ENCODE data around the gene PROP1. TPM values are rescaled to one million over a fixed set of nuclear protein-coding genes. Genes with fewer than 3 reads are reported as not detected.
"Not testable (repeated sequence)": the region's sequence is repeated elsewhere in the genome, so short reads cannot be mapped to it uniquely, and the experiment has no call there.

The PROP1 gene
- total and polyA plus RNA-seq, 2 experiments from 2014 or later = 0.10 TPM; not detected in 1

- Histone ChIP-seq H3K9me2 (replicated peaks; ENCODE audit: insufficient read depth) (no peaks in the 10 kb centered on the region), H3K27ac (no peak overlapping the region), H3K9me3 (ENCODE audit: low read depth) (no peaks in the 10 kb centered on the region), H3K27me3 (no peaks in the 10 kb centered on the region), H4K20me1 (ENCODE audit: insufficient read depth, poor library complexity, severe bottlenecking) (no peaks in the 10 kb centered on the region), H3K36me3 (replicated peaks; ENCODE audit: insufficient read depth, low read depth) (no peaks in the 10 kb centered on the region), H3K4me2 (no peak overlapping the region), H3K4me3 (no peak overlapping the region), H3K4me1 (ENCODE audit: insufficient read depth) (no peaks in the 10 kb centered on the region), H2AFZ (no peak overlapping the region), H3K79me2 (no peaks in the 10 kb centered on the region)
- no peak for DNase-seq (ENCODE audit: low spot score)
- TF ChIP-seq EZH2phosphoT487 (IDR thresholded peaks at IDR 0.05; ENCODE audit: low read depth, severe bottlenecking, unreplicated experiment) = no peak
- TF ChIP-seq EZH2 (IDR thresholded peaks at IDR 0.05; ENCODE audit: borderline replicate concordance) = no peak
- no peak for TF ChIP-seq CTCF (IDR thresholded peaks at IDR 0.05; ENCODE audit: poor library complexity)
- WGBS (ENCODE audit: low lambda C conversion rate, missing lambda C conversion rate) = 95% methylated on average over 14 of the region's 14 CpGs
Measured at GRCh38 chr5:177963966-177964365, 32.1 kb downstream of the PROP1 start.

GRCh38 chr5:177959315-177959714 is 36.7 kb downstream of the PROP1 start:
- H3K79me2 ChIP-seq = no peaks in the 10 kb centered on the region
- no peaks in the 10 kb centered on the region for H4K20me1 ChIP-seq (ENCODE audit: insufficient read depth, poor library complexity, severe bottlenecking)
- no peak overlapping the region for H3K4me3 ChIP-seq
- H3K4me1 ChIP-seq (ENCODE audit: insufficient read depth) = no peaks in the 10 kb centered on the region
- TF ChIP-seq EZH2phosphoT487 (IDR thresholded peaks at IDR 0.05; ENCODE audit: low read depth, severe bottlenecking, unreplicated experiment) (no peak), EZH2 (IDR thresholded peaks at IDR 0.05; ENCODE audit: borderline replicate concordance) (no peak), CTCF (IDR thresholded peaks at IDR 0.05; ENCODE audit: poor library complexity) (no peak)
- H3K9me2 ChIP-seq (replicated peaks; ENCODE audit: insufficient read depth) = no peaks in the 10 kb centered on the region
- H3K27me3 ChIP-seq = no peaks in the 10 kb centered on the region
- no peak for DNase-seq (ENCODE audit: low spot score)
- 92% methylated on average over 9 of the region's 9 CpGs for WGBS (ENCODE audit: low lambda C conversion rate, missing lambda C conversion rate)
- no peaks in the 10 kb centered on the region for H3K9me3 ChIP-seq (ENCODE audit: low read depth)
- no peak overlapping the region for H3K4me2 ChIP-seq
- no peaks in the 10 kb centered on the region for H3K36me3 ChIP-seq (replicated peaks; ENCODE audit: insufficient read depth, low read depth)
- no peak overlapping the region for H2AFZ ChIP-seq
- H3K27ac ChIP-seq = no peak overlapping the region

- H3K9me2 ChIP-seq (replicated peaks; ENCODE audit: insufficient read depth) = no peaks in the 10 kb centered on the region
- H3K79me2 ChIP-seq = no peaks in the 10 kb centered on the region
- no peak overlapping the region for H2AFZ ChIP-seq
- TF ChIP-seq EZH2 (IDR thresholded peaks at IDR 0.05; ENCODE audit: borderline replicate concordance) (no peak), EZH2phosphoT487 (IDR thresholded peaks at IDR 0.05; ENCODE audit: low read depth, severe bottlenecking, unreplicated experiment) (no peak), CTCF (IDR thresholded peaks at IDR 0.05; ENCODE audit: poor library complexity) (no peak)
- H3K4me1 ChIP-seq (ENCODE audit: insufficient read depth) = no peaks in the 10 kb centered on the region
- DNase-seq (ENCODE audit: low spot score) = no peak
- no peaks in the 10 kb centered on the region for H3K9me3 ChIP-seq (ENCODE audit: low read depth)
- no peaks in the 10 kb centered on the region for H3K27me3 ChIP-seq
- no peaks in the 10 kb centered on the region for H3K36me3 ChIP-seq (replicated peaks; ENCODE audit: insufficient read depth, low read depth)
- no peak overlapping the region for H3K4me2 ChIP-seq
- no peak overlapping the region for H3K4me3 ChIP-seq
- no peak overlapping the region for H3K27ac ChIP-seq
- 87% methylated on average over 16 of the region's 17 CpGs for WGBS (ENCODE audit: low lambda C conversion rate, missing lambda C conversion rate)
- no peaks in the 10 kb centered on the region for H4K20me1 ChIP-seq (ENCODE audit: insufficient read depth, poor library complexity, severe bottlenecking)
Measured at GRCh38 chr5:177958696-177959095, 37.3 kb downstream of the PROP1 start.

- Histone ChIP-seq H2AFZ (no peak overlapping the region), H3K27ac (no peak overlapping the region), H3K36me3 (replicated peaks; ENCODE audit: insufficient read depth, low read depth) (no peaks in the 10 kb centered on the region), H3K4me1 (ENCODE audit: insufficient read depth) (no peaks in the 10 kb centered on the region), H3K79me2 (no peaks in the 10 kb centered on the region), H3K27me3 (no peaks in the 10 kb centered on the region), H3K4me3 (no peak overlapping the region), H4K20me1 (ENCODE audit: insufficient read depth, poor library complexity, severe bottlenecking) (no peaks in the 10 kb centered on the region), H3K4me2 (no peak overlapping the region), H3K9me2 (replicated peaks; ENCODE audit: insufficient read depth) (no peaks in the 10 kb centered on the region), H3K9me3 (ENCODE audit: low read depth) (no peaks in the 10 kb centered on the region)
- WGBS (ENCODE audit: low lambda C conversion rate, missing lambda C conversion rate) = 93% methylated on average over 7 of the region's 7 CpGs
- TF ChIP-seq EZH2 (IDR thresholded peaks at IDR 0.05; ENCODE audit: borderline replicate concordance) = no peak
- no peak for TF ChIP-seq EZH2phosphoT487 (IDR thresholded peaks at IDR 0.05; ENCODE audit: low read depth, severe bottlenecking, unreplicated experiment)
- no peak for TF ChIP-seq CTCF (IDR thresholded peaks at IDR 0.05; ENCODE audit: poor library complexity)
- no peak for DNase-seq (ENCODE audit: low spot score)
Measured at GRCh38 chr5:177957241-177957640, 38.8 kb downstream of the PROP1 start.

- H3K4me3 ChIP-seq; H2AFZ ChIP-seq; H3K27me3 ChIP-seq; H3K9me3 ChIP-seq (ENCODE audit: low read depth); DNase-seq (ENCODE audit: low spot score); H4K20me1 ChIP-seq (ENCODE audit: insufficient read depth, poor library complexity, severe bottlenecking); H3K36me3 ChIP-seq (replicated peaks; ENCODE audit: insufficient read depth, low read depth); H3K4me1 ChIP-seq (ENCODE audit: insufficient read depth); H3K9me2 ChIP-seq (replicated peaks; ENCODE audit: insufficient read depth); H3K27ac ChIP-seq; H3K79me2 ChIP-seq; H3K4me2 ChIP-seq: not testable (repeated sequence)
- 100% methylated on average over 8 of the region's 11 CpGs for WGBS (ENCODE audit: low lambda C conversion rate, missing lambda C conversion rate)
Measured at GRCh38 chr5:177953101-177953500, 42.9 kb downstream of the PROP1 start.

Data from hepatocyte (in vitro differentiated cells).